Ascending aorta (tissue), 2 donors: ENCODE data around the gene CLIP1. TPM values are rescaled to one million over a fixed set of nuclear protein-coding genes. Genes with fewer than 3 reads are reported as not detected.
"Not testable (repeated sequence)": the region's sequence is repeated elsewhere in the genome, so short reads cannot be mapped to it uniquely, and the experiment has no call there.

ENCODE experiments used
- DNase-seq, 2 donors: peaks; one replicate each; pipeline ENCODE4 v3.0.0-alpha.2; 2019; ENCODE audit warnings: low spot score in 2 of 2
- H3K27ac ChIP-seq, 2 donors: fragments of 200-600 bp; sonication (generic); one replicate each; pipeline ENCODE4 v1.5.1; 2016 to 2017; ENCODE audit warnings: mild to moderate bottlenecking in 1 of 2
- H3K27me3 ChIP-seq: fragments of 200-600 bp; sonication (generic); one replicate; pipeline ENCODE4 v1.5.1; 2017
- H3K36me3 ChIP-seq, 2 donors: fragments of 200-600 bp; sonication (generic); one replicate each; pipeline ENCODE4 v1.5.1; 2016
- H3K4me1 ChIP-seq, 2 donors: fragments of 200-600 bp; sonication (generic); one replicate each; pipeline ENCODE4 v1.5.1; 2016 to 2017; ENCODE audit warnings: mild to moderate bottlenecking in 1 of 2
- H3K4me3 ChIP-seq, 2 donors: fragments of 200-600 bp; sonication (generic); one replicate each; pipeline ENCODE4 v1.5.1; 2016 to 2017; ENCODE audit warnings: mild to moderate bottlenecking in 1 of 2
- H3K9me3 ChIP-seq, 2 donors: fragments of 200-600 bp; sonication (generic); one replicate each; pipeline ENCODE4 v1.5.1; 2016
- intact Hi-C: fragments of 100-400 bp; cut with DNase I; formaldehyde crosslinking; loops from one replicate; pipeline ENCODE4 v1.15.1; 2023
- total RNA-seq: library from RNA; depleted of rRNA; stranded (reverse); fragments of >200 nt; gene quantifications from one replicate; pipeline ENCODE4 v1.1.0, GENCODE V29; 2016
- TF ChIP-seq, protein P1 (sequence below), 3 experiments: fragments of 200-600 bp in 2 of 3; fragments of 450-650 bp in 1 of 3; sonication (generic) in 2 of 3; IDR thresholded peaks; one replicate each; pipeline ENCODE4 v1.5.1; 2016 to 2019; ENCODE audit warnings: antibody characterized with exemption in 3 of 3, mild to moderate bottlenecking in 1 of 3, moderate library complexity in 1 of 3

The CLIP1 gene
- total RNA-seq, 1 donor from 2014 or later = 44.7 TPM

DNA sequence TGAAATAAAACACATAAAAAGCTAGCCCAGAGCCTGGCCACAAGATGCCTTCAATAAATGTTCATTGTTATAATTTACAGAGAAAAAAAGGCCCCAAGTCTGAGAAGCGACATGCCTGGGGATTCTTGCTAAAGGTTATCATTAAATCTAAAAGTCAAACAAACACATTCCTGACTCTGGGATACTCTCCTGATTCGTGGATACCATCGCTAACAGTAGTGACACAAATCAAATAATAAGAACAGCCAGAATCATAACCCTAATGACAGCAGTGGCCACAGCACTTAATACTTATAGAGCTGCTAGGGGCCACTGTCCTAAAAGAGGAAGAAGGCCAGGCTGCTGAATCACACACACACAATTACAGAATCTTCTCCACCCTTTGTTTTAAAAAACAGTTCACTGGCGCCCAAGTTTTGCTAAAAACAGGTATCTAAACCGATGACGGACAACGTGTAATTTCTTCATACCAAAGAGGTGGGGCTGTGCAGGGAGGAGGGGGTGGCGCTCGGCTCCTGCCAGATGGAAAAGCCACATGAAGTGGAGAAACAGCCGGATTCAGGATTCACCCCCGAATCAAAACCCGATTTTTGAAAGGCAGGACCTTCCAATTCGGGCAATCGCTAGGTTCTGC lies 1.2 kb downstream of the CLIP1 start:
- intact Hi-C loops = loop anchor here (1.0 kb wide), 1 partner anchor 21 kb away; no protein-coding TSS in a partner anchor
- TF ChIP-seq, protein P1, sequence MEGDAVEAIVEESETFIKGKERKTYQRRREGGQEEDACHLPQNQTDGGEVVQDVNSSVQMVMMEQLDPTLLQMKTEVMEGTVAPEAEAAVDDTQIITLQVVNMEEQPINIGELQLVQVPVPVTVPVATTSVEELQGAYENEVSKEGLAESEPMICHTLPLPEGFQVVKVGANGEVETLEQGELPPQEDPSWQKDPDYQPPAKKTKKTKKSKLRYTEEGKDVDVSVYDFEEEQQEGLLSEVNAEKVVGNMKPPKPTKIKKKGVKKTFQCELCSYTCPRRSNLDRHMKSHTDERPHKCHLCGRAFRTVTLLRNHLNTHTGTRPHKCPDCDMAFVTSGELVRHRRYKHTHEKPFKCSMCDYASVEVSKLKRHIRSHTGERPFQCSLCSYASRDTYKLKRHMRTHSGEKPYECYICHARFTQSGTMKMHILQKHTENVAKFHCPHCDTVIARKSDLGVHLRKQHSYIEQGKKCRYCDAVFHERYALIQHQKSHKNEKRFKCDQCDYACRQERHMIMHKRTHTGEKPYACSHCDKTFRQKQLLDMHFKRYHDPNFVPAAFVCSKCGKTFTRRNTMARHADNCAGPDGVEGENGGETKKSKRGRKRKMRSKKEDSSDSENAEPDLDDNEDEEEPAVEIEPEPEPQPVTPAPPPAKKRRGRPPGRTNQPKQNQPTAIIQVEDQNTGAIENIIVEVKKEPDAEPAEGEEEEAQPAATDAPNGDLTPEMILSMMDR (IDR thresholded peaks at IDR 0.05) = no peak
- Histone ChIP-seq H3K4me1 (peaks cover 5 to 19% of the 10 kb centered on the region in 2 donors), H3K9me3 (no peaks in the 10 kb centered on the region), H3K27ac (peak overlapping the region; percentile 99 to 100), H3K4me3 (peak overlapping the region; percentile 95 to 98), H3K27me3 (no peaks in the 10 kb centered on the region), H3K36me3 (peaks cover 0 to 6% of the 10 kb centered on the region in 2 donors)
- peak in 1 of 2 donors; percentile 78 for DNase-seq

DNA sequence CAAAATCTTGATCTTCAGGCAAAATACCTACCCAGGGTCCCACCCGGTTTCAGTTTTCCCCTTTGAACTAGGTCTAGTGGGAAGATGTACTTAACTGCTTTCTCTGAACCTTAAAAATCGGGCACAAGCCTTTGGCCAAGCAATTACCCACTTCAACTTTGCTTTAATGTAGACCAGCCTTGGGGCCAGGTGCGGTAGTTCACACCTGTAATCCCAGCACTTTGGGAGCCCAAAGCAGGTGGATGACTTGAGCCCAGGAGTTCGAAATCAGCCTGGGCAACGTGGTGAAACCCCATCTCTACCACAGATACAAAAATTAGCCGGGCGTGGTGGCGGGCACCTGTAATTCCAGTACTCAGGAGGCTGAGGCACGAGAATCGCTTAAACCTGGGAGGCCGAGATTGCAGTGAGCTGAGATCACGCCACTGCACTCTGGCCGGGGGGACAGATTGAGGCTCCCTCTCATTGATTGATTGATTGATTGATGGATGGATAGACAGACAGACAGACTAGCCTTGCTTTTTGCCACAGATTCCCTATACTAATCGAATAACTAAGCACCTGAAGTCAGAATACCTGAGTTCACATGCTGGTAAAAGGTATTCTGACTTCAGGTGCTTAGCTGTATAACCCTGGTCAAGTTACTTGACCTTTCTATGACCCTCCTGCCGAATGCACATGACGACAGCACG lies 1.9 kb downstream of the CLIP1 start:
- Histone ChIP-seq H3K4me3 (peak overlapping the region; percentile 95 to 98), H3K4me1 (peaks cover 5 to 19% of the 10 kb centered on the region in 2 donors), H3K27ac (peak overlapping the region; percentile 99 to 100), H3K9me3 (no peaks in the 10 kb centered on the region), H3K36me3 (peaks cover 0 to 6% of the 10 kb centered on the region in 2 donors), H3K27me3 (no peaks in the 10 kb centered on the region)
- no peak for DNase-seq
- intact Hi-C loops = loop anchor here (1.0 kb wide), 1 partner anchor 20 kb away; no protein-coding TSS in a partner anchor
- TF ChIP-seq, protein P1 (IDR thresholded peaks at IDR 0.05) = no peak

DNA sequence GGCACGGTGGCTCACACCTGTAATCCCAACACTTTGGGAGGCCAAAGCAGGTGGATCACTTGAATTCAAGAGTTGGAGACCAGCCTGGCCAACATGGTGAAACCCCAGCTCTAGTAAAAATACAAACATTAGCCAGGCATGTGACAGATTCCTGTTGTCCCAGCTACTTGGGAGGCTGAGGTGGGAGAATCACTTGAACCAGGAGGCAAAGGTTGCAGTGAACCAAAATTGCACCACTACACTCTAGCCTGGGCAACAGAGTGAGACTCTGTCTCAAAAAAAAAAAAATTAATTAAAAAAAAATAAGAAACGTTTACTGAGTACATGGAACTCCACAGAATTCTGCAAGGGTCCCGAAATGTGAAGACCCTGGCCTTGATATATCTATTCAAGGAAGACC lies 3.4 kb downstream of the CLIP1 start:
- H3K27me3 ChIP-seq, DNase-seq, H3K27ac ChIP-seq, intact Hi-C loops, H3K9me3 ChIP-seq, H3K36me3 ChIP-seq, H3K4me3 ChIP-seq: not testable (repeated sequence)
- peaks cover 5 to 19% of the 10 kb centered on the region in 2 donors for H3K4me1 ChIP-seq

DNA sequence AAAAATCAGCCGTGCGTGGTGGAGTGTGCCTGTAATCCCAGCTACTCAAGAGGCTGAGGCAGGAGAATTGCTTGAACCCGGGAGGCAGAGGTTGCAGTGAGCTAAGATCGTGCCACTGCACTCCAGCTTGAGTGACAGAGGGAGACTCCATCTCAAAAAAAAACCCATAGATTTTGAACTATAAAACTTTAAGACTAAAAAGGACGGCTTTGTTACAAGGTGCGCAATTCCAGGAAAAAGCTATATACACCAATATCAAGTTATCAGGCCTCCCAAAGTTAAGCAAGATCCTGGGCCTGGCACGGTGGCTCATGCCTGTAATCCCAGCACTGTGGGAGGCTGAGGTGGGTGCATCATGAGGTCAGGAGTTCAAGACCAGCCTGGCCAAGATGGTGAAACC lies 6.8 kb downstream of the CLIP1 start:
- H3K4me3 ChIP-seq, H3K27ac ChIP-seq, H3K9me3 ChIP-seq, intact Hi-C loops, DNase-seq, H3K36me3 ChIP-seq, H3K27me3 ChIP-seq: not testable (repeated sequence)
- peaks cover 6 to 25% of the 10 kb centered on the region in 2 donors for H3K4me1 ChIP-seq

DNA sequence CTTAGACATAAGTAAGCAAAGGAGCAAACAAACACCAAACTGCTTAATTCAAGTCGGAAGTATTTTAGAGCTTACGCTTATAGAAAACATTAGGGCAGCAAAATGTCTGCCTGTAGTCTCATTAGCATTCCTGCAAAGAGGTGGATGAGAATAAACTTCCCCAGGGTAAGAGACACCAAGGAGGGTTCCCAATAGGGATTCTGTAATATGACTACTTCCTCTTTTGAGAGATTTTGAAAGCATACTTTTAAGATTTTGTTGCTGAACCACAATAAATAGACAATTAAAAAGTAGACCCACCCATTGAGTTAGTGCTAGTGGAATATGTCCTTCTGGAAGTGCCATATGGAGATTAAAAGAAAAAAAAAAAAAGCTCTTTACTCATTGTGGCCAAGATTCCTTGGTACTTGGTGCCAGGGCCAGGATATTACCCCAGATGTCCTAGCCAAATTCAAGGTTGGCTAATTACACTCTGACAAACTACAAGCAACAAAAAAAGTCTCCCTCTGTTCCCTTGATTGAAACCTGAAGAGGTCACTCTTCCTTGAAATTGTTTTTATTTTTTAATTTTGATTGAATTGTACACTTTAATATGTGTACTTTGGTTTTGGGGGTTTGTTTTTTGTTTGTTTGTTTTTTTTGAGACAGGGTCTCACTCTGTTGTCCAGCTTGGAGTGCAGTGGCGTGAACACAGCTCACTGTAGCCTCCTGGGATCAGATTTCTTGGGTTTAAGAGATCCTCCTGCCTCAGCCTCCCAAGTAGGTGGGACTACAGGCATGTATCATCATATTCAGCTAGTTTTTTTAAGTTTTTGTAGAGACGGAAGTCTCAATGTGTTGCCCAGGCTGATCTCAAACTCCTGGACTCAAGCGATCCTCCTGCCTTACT lies 8.7 kb downstream of the CLIP1 start:
- Histone ChIP-seq H3K9me3 (no peaks in the 10 kb centered on the region), H3K4me1 (peaks cover 4 to 18% of the 10 kb centered on the region in 2 donors), H3K27ac (peak overlapping the region in 1 of 2 donors; percentile 17), H3K4me3 (no peak overlapping the region), H3K36me3 (peaks cover 0 to 6% of the 10 kb centered on the region in 2 donors), H3K27me3 (no peaks in the 10 kb centered on the region)
- no peak for DNase-seq
- intact Hi-C loops = no loop called here
- TF ChIP-seq, protein P1 (IDR thresholded peaks at IDR 0.05) = no peak

DNA sequence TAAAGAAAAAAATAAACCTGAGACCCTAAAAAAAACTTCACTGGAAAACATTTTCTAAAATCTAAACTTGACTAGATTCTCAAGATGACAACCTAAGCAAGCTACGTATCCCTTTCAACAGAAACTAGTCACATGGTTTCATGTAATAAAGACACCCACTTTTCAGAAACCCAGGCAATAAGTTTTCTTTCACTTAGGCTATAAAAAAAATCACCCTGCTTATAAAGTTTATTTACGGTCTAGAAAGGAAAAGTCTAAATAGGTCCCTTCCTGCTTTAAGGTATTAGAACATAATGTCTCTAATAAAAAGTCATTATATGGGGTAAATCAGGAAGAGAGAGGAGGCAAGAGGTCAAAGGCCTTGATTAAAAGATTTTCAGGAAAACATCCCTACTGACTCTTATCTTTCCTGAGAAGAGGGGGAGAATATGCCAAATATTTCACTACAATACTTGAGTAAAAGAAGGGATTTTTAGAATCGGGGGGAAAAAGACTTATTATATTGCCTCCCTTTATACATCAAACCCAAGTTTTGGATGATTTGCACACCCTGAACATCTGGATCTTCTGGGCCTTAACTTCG lies 9.5 kb downstream of the CLIP1 start:
- Histone ChIP-seq H3K4me3 (no peak overlapping the region), H3K4me1 (peaks cover 4 to 18% of the 10 kb centered on the region in 2 donors)
- intact Hi-C loops = no loop called here

More for the DNA sequence above, 9.5 kb downstream of the CLIP1 start:
- TF ChIP-seq, protein P1 (IDR thresholded peaks at IDR 0.05) = no peak
- Histone ChIP-seq H3K27ac (peak overlapping the region; percentile 17 to 29), H3K36me3 (peaks cover 0 to 6% of the 10 kb centered on the region in 2 donors), H3K27me3 (no peaks in the 10 kb centered on the region), H3K9me3 (no peaks in the 10 kb centered on the region)
- no peak for DNase-seq
